Neural cell (in vitro differentiated cells): ENCODE data around the gene ITGB4. TPM values are rescaled to one million over a fixed set of nuclear protein-coding genes. Genes with fewer than 3 reads are reported as not detected.

Experiments used
- H2AFZ ChIP-seq: fragments of 200-600, 300-800 bp; sonication (generic), shearing (Covaris generic); 2 replicates; pipeline ENCODE4 v1.6.0; 2014; ENCODE audit warnings: low read depth, mild to moderate bottlenecking, antibody characterized with exemption, low read length, moderate library complexity
- H3F3A ChIP-seq: fragments of 200-600 bp; shearing (Covaris generic); 2 replicates; pipeline ENCODE4 v1.6.1; 2016; ENCODE audit warnings: mild to moderate bottlenecking, moderate library complexity, mixed read lengths, antibody characterized with exemption, low read length; ENCODE audit not compliant: insufficient read depth, poor library complexity, severe bottlenecking
- H3K27ac ChIP-seq: fragments of 200-600, 300-800 bp; sonication (generic), shearing (Covaris generic); 2 replicates; pipeline ENCODE4 v1.5.1; 2014; ENCODE audit warnings: mild to moderate bottlenecking, low read length, moderate library complexity
- H3K27me3 ChIP-seq: fragments of 300-800, 200-600 bp; sonication (generic), shearing (Covaris generic); 2 replicates; pipeline ENCODE4 v1.6.0; 2014; ENCODE audit warnings: mild to moderate bottlenecking, low read depth, low read length, moderate library complexity; ENCODE audit not compliant: insufficient read depth
- H3K36me3 ChIP-seq: fragments of 300-800, 200-600 bp; sonication (generic), shearing (Covaris generic); 2 replicates; pipeline ENCODE4 v1.5.1; 2014; ENCODE audit warnings: mild to moderate bottlenecking, antibody characterized with exemption, low read length, moderate library complexity; ENCODE audit not compliant: insufficient read depth
- H3K4me2 ChIP-seq: fragments of 300-800, 200-600 bp; sonication (generic), shearing (Covaris generic); 2 replicates; pipeline ENCODE4 v1.6.0; 2014; ENCODE audit warnings: mild to moderate bottlenecking, low read length
- H3K4me3 ChIP-seq: fragments of 300-800, 200-600 bp; sonication (generic), shearing (Covaris generic); 2 replicates; pipeline ENCODE4 v1.5.1; 2014; ENCODE audit warnings: mild to moderate bottlenecking, low read length, moderate library complexity
- H3K79me2 ChIP-seq: fragments of 200-600 bp; shearing (Covaris generic); replicated peaks from 2 replicates; pipeline ENCODE4 v1.6.0; 2014; ENCODE audit warnings: mild to moderate bottlenecking, low read length, moderate library complexity; ENCODE audit not compliant: insufficient read depth
- H3K9ac ChIP-seq: fragments of 300-800, 200-600 bp; sonication (generic), shearing (Covaris generic); 2 replicates; pipeline ENCODE4 v1.6.1; 2016; ENCODE audit warnings: mild to moderate bottlenecking, low read length, mixed read lengths
- H3K9me2 ChIP-seq: fragments of 200-600 bp; shearing (Covaris generic); 2 replicates; pipeline ENCODE4 v1.6.1; 2016; ENCODE audit warnings: mild to moderate bottlenecking, low read length, mixed read lengths; ENCODE audit not compliant: insufficient read depth
- H3K9me3 ChIP-seq: fragments of 200-600, 300-800 bp; sonication (generic), shearing (Covaris generic); 2 replicates; pipeline ENCODE4 v1.6.1; 2016; ENCODE audit warnings: mild to moderate bottlenecking, mixed run types, low read length, moderate library complexity, mixed read lengths
- H4K20me1 ChIP-seq: fragments of 200-600 bp; shearing (Covaris generic); 2 replicates; pipeline ENCODE4 v1.6.1; 2016; ENCODE audit warnings: mild to moderate bottlenecking, mixed run types; ENCODE audit not compliant: insufficient read depth
- CTCF ChIP-seq: fragments of 450-650 bp; IDR thresholded peaks from 2 replicates; pipeline ENCODE4 v1.5.1; 2014; ENCODE audit warnings: antibody characterized with exemption, mild to moderate bottlenecking, moderate library complexity; ENCODE audit not compliant: poor library complexity, severe bottlenecking
- EP300 ChIP-seq: fragments of 450-650 bp; conservative IDR thresholded peaks from 2 replicates; pipeline ENCODE4 v1.6.1; 2014; ENCODE audit warnings: antibody characterized with exemption, mild to moderate bottlenecking, moderate library complexity; ENCODE audit not compliant: poor library complexity, severe bottlenecking
- EZH2 ChIP-seq: fragments of 200-600, 300-800 bp; shearing (Covaris generic), sonication (generic); IDR thresholded peaks from 2 replicates; pipeline ENCODE4 v1.6.1; 2014; ENCODE audit warnings: antibody characterized with exemption, low read length, borderline replicate concordance, mild to moderate bottlenecking; ENCODE audit not compliant: insufficient read depth, poor library complexity, severe bottlenecking
- MXI1 ChIP-seq: fragments of 450-650 bp; conservative IDR thresholded peaks from 2 replicates; pipeline ENCODE4 v1.6.1; 2014; ENCODE audit warnings: antibody characterized with exemption, mild to moderate bottlenecking; ENCODE audit not compliant: poor library complexity, severe bottlenecking
- POLR2AphosphoS5 ChIP-seq: IDR thresholded peaks from 2 replicates; pipeline ENCODE4 v1.6.1; 2012
- RAD21 ChIP-seq: fragments of 450-650 bp; conservative IDR thresholded peaks from 2 replicates; pipeline ENCODE4 v1.6.1; 2014; ENCODE audit warnings: antibody characterized with exemption, mild to moderate bottlenecking, moderate library complexity
- REST ChIP-seq: IDR thresholded peaks from 2 replicates; pipeline ENCODE4 v1.6.1; 2012; ENCODE audit warnings: borderline replicate concordance
- SMC3 ChIP-seq: fragments of 450-650 bp; conservative IDR thresholded peaks from 2 replicates; pipeline ENCODE4 v1.6.1; 2014; ENCODE audit warnings: antibody characterized with exemption, mild to moderate bottlenecking, moderate library complexity; ENCODE audit not compliant: poor library complexity
- TAF1 ChIP-seq: IDR thresholded peaks from 2 replicates; pipeline ENCODE4 v1.6.1; 2012; ENCODE audit warnings: low read depth
- polyA plus RNA-seq: library from polyadenylated mRNA; depleted of rRNA; stranded (reverse); fragments of >200 nt; gene quantifications from 2 replicates; pipeline ENCODE4 v1.2.3, GENCODE V29; 2014

The ITGB4 gene
- polyA plus RNA-seq, 1 donor from 2014 or later, result not detected

GRCh38 chr17:75739801-75740200, 18.5 kb downstream of the ITGB4 start:
- Histone ChIP-seq H3K36me3 (no peaks in the 10 kb centered on the region), H3K79me2 (no peaks in the 10 kb centered on the region), H3K9me2 (no peaks in the 10 kb centered on the region), H3F3A (no peaks in the 10 kb centered on the region), H3K27me3 (no peaks in the 10 kb centered on the region), H3K9me3 (no peaks in the 10 kb centered on the region), H2AFZ (no peak overlapping the region), H4K20me1 (no peaks in the 10 kb centered on the region), H3K9ac (no peak overlapping the region), H3K4me3 (no peak overlapping the region), H3K27ac (no peak overlapping the region), H3K4me2 (no peak overlapping the region)
- no peak for TF ChIP-seq EZH2
- TF ChIP-seq TAF1, result no peak
- no peak for TF ChIP-seq REST
- no peak for TF ChIP-seq EP300
- TF ChIP-seq MXI1, result no peak
- no peak for TF ChIP-seq CTCF
- no peak for TF ChIP-seq SMC3
- no peak for TF ChIP-seq POLR2AphosphoS5
- no peak for TF ChIP-seq RAD21

- Histone ChIP-seq H3K4me2 (no peak overlapping the region), H3F3A (no peaks in the 10 kb centered on the region), H3K27ac (no peak overlapping the region), H3K36me3 (no peaks in the 10 kb centered on the region), H3K27me3 (no peaks in the 10 kb centered on the region), H4K20me1 (no peaks in the 10 kb centered on the region), H3K4me3 (no peak overlapping the region), H2AFZ (no peak overlapping the region), H3K9ac (no peak overlapping the region), H3K9me2 (no peaks in the 10 kb centered on the region), H3K9me3 (no peaks in the 10 kb centered on the region), H3K79me2 (no peaks in the 10 kb centered on the region)
- TF ChIP-seq EP300, result no peak
- no peak for TF ChIP-seq SMC3
- TF ChIP-seq POLR2AphosphoS5, result no peak
- TF ChIP-seq RAD21, result no peak
- TF ChIP-seq TAF1, result no peak
- TF ChIP-seq REST, result no peak
Measured at GRCh38 chr17:75740215-75740614, 19.0 kb downstream of the ITGB4 start.
